ENCODE results near the gene PRDM16. TPM values are rescaled to one million over a fixed set of nuclear protein-coding genes. Genes with fewer than 3 reads are reported as not detected.

Gene PRDM16
- polyA plus RNA-seq, 6 donors from 2014 or later: not detected

- Mint-ChIP-seq H3K27ac (peak overlapping the region in 2 of 6 donors; percentile 42 to 44), H3K4me3 (no peak overlapping the region), H3K4me1 (no peaks in the 10 kb centered on the region), H3K9me3 (peaks cover 0 to 7% (median 0%) of the 10 kb centered on the region in 7 donors), H3K36me3 (no peaks in the 10 kb centered on the region), H3K27me3 (peaks cover 6 to 31% (median 8%) of the 10 kb centered on the region in 3 donors)
- ATAC-seq (ENCODE audit: low read depth in 2 of 2): no peak
- DNase-seq: no peak
Observed at GRCh38 chr1:3244025-3244926, 175.3 kb downstream of the PRDM16 start.

GRCh38 chr1:3244927-3245315 is 175.9 kb downstream of the PRDM16 start:
- Mint-ChIP-seq H3K36me3 (no peaks in the 10 kb centered on the region), H3K4me3 (no peak overlapping the region), H3K27me3 (peaks cover 6 to 36% (median 13%) of the 10 kb centered on the region in 3 donors), H3K27ac (no peak overlapping the region), H3K9me3 (peaks cover 0 to 3% (median 0%) of the 10 kb centered on the region in 7 donors), H3K4me1 (no peaks in the 10 kb centered on the region)
- DNase-seq: no peak
- ATAC-seq (ENCODE audit: low read depth in 2 of 2): no peak

GRCh38 chr1:3245344-3245743 is 176.3 kb downstream of the PRDM16 start:
- Mint-ChIP-seq H3K4me3 (no peak overlapping the region), H3K9me3 (no peaks in the 10 kb centered on the region)
- no peak for DNase-seq

GRCh38 chr1:3245768-3246167 is 176.8 kb downstream of the PRDM16 start:
- Mint-ChIP-seq H3K27me3 (peaks cover 6 to 36% (median 13%) of the 10 kb centered on the region in 3 donors), H3K36me3 (no peaks in the 10 kb centered on the region), H3K4me3 (no peak overlapping the region), H3K27ac (no peak overlapping the region), H3K9me3 (no peaks in the 10 kb centered on the region), H3K4me1 (no peaks in the 10 kb centered on the region)
- DNase-seq (no peak), ATAC-seq (ENCODE audit: low read depth in 2 of 2) (no peak)

More at GRCh38 chr1:3245344-3245743, 176.3 kb downstream of the PRDM16 start:
- Mint-ChIP-seq H3K4me1 (no peaks in the 10 kb centered on the region), H3K27me3 (peaks cover 6 to 36% (median 13%) of the 10 kb centered on the region in 3 donors), H3K36me3 (no peaks in the 10 kb centered on the region), H3K27ac (no peak overlapping the region)
- no peak for ATAC-seq (ENCODE audit: low read depth in 2 of 2)

DNA sequence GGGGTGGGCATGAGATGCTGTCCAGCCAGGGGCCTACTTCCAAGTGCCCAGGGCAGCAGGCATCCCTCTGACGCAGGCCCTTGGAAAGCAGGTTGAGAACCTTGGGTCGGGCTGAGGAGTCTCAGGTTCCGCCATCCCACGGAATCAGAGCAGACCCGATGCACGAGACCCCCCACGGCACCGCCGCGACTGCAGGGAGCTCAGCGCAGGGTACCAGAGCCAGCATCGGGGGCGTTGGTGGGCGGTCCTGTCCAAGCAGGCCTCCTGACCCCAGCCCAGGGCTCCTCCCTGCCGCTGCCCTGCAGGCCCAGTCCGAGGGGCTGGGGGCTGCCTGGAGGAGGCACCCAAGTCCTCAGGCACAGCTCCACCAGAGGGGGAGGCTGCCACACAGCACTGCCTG is 177.2 kb downstream of the PRDM16 start:
- no peak overlapping the region for H3K4me3 Mint-ChIP-seq
- H3K4me1 Mint-ChIP-seq: no peaks in the 10 kb centered on the region
- no peak overlapping the region for H3K27ac Mint-ChIP-seq
- DNase-seq (no peak), ATAC-seq (ENCODE audit: low read depth in 2 of 2) (no peak)
- no peaks in the 10 kb centered on the region for H3K36me3 Mint-ChIP-seq
- no peaks in the 10 kb centered on the region for H3K9me3 Mint-ChIP-seq
- H3K27me3 Mint-ChIP-seq: peaks cover 6 to 36% (median 13%) of the 10 kb centered on the region in 3 donors

GRCh38 chr1:3247521-3248121 is 178.6 kb downstream of the PRDM16 start:
- Mint-ChIP-seq H3K4me3 (no peak overlapping the region), H3K27me3 (peaks cover 6 to 36% (median 13%) of the 10 kb centered on the region in 3 donors), H3K27ac (no peak overlapping the region), H3K4me1 (peaks cover 0 to 4% (median 0%) of the 10 kb centered on the region in 3 donors), H3K36me3 (no peaks in the 10 kb centered on the region), H3K9me3 (no peaks in the 10 kb centered on the region)
- ATAC-seq (ENCODE audit: low read depth in 2 of 2): no peak
- DNase-seq: no peak

- peaks cover 6 to 36% (median 13%) of the 10 kb centered on the region in 3 donors for H3K27me3 Mint-ChIP-seq
- H3K27ac Mint-ChIP-seq: no peak overlapping the region
- no peaks in the 10 kb centered on the region for H3K36me3 Mint-ChIP-seq
- ATAC-seq (ENCODE audit: low read depth in 2 of 2) (no peak), DNase-seq (no peak)
- H3K9me3 Mint-ChIP-seq: no peaks in the 10 kb centered on the region
- peaks cover 0 to 4% (median 0%) of the 10 kb centered on the region in 3 donors for H3K4me1 Mint-ChIP-seq
- no peak overlapping the region for H3K4me3 Mint-ChIP-seq
Observed at GRCh38 chr1:3248155-3249141, 179.4 kb downstream of the PRDM16 start.

- peaks cover 6 to 36% (median 13%) of the 10 kb centered on the region in 3 donors for H3K27me3 Mint-ChIP-seq
- ATAC-seq (ENCODE audit: low read depth in 2 of 2) (no peak), DNase-seq (no peak)
- H3K36me3 Mint-ChIP-seq: no peaks in the 10 kb centered on the region
- H3K9me3 Mint-ChIP-seq: peaks cover 0 to 3% (median 0%) of the 10 kb centered on the region in 7 donors
- H3K27ac Mint-ChIP-seq: no peak overlapping the region
- no peak overlapping the region for H3K4me3 Mint-ChIP-seq
- peaks cover 0 to 4% (median 0%) of the 10 kb centered on the region in 3 donors for H3K4me1 Mint-ChIP-seq
Observed at GRCh38 chr1:3249231-3249630, 180.2 kb downstream of the PRDM16 start.

GRCh38 chr1:3249631-3250501 is 180.9 kb downstream of the PRDM16 start:
- no peak overlapping the region for H3K27ac Mint-ChIP-seq

DNA sequence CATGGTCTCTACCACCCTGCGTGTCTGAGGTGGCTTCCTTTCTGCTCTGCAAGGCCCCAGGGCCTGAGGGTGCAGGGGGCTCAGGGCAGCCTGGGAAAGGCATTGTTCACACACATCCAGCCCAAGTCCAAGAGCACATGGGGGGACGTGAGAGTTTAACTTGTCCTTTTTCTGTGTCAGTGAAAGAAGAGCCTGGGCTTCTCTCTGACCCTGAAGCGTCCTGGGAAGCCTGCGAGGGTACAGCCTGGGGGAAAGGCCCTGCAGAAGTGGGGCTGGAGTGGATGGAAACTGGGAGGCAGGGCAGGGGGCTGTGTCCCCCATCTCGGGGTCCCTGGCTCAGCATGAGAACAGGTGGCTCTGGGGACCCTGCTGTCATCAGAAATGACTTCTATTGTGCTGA is 181.6 kb downstream of the PRDM16 start:
- Mint-ChIP-seq H3K27me3 (peaks cover 6 to 35% (median 13%) of the 10 kb centered on the region in 3 donors), H3K9me3 (peaks cover 0 to 3% (median 0%) of the 10 kb centered on the region in 7 donors), H3K27ac (no peak overlapping the region), H3K36me3 (no peaks in the 10 kb centered on the region), H3K4me1 (peaks cover 0 to 4% (median 0%) of the 10 kb centered on the region in 3 donors), H3K4me3 (no peak overlapping the region)
- DNase-seq (no peak), ATAC-seq (ENCODE audit: low read depth in 2 of 2) (no peak)

More at GRCh38 chr1:3249631-3250501, 180.9 kb downstream of the PRDM16 start:
- peaks cover 0 to 3% (median 0%) of the 10 kb centered on the region in 7 donors for H3K9me3 Mint-ChIP-seq
- H3K36me3 Mint-ChIP-seq: no peaks in the 10 kb centered on the region
- H3K4me1 Mint-ChIP-seq: peaks cover 0 to 4% (median 0%) of the 10 kb centered on the region in 3 donors
- H3K27me3 Mint-ChIP-seq: peaks cover 6 to 36% (median 13%) of the 10 kb centered on the region in 3 donors
- no peak for DNase-seq
- ATAC-seq (ENCODE audit: low read depth in 2 of 2): no peak
- no peak overlapping the region for H3K4me3 Mint-ChIP-seq

DNA sequence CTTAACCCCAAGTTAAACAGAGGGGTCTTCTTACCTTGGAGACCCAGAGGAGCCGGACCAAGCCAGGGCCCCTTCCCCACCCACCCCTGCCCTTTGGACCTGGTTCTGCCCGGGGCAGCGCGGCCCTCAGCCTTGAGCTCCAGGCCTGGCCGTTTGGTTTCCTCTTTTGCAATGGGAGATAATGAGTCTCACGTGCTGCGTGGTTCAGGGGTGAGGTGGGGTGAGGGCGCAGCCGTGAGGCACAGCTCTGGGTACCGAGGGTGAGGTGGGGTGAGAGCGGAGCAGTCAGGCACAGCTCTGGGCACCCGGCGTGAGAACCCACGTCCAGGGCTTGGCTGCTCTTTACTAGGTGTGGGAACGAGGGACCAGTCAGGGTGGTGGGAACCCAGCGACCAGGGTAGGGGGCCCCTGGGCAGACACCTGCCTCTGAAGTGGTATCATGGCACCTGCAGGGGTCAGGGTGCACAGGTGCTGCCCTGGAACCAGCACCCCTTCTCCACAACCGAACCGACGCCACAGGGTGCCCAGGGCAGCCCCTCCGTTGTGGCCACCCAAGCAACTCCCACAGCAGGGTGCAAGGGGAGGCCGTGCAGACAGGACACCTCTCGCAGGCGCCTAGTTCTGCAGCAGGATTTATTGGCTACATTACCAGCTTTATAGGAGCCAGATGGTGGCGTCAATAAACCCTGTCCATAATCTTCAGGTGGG is 182.2 kb downstream of the PRDM16 start:
- no peaks in the 10 kb centered on the region for H3K36me3 Mint-ChIP-seq
- DNase-seq (no peak), ATAC-seq (ENCODE audit: low read depth in 2 of 2) (no peak)
- no peak overlapping the region for H3K27ac Mint-ChIP-seq
- peaks cover 0 to 3% (median 0%) of the 10 kb centered on the region in 7 donors for H3K9me3 Mint-ChIP-seq
- H3K4me3 Mint-ChIP-seq: no peak overlapping the region
- peaks cover 0 to 4% (median 0%) of the 10 kb centered on the region in 3 donors for H3K4me1 Mint-ChIP-seq
- H3K27me3 Mint-ChIP-seq: peaks cover 6 to 30% (median 13%) of the 10 kb centered on the region in 3 donors

Data from naive B cell (primary cell).